ENCODE measurements around the gene LONRF2. TPM values are rescaled to one million over a fixed set of nuclear protein-coding genes. Genes with fewer than 3 reads are reported as not detected.

The LONRF2 gene
- total RNA-seq, 1 experiment from 2014 or later = 1.6 TPM

DNA sequence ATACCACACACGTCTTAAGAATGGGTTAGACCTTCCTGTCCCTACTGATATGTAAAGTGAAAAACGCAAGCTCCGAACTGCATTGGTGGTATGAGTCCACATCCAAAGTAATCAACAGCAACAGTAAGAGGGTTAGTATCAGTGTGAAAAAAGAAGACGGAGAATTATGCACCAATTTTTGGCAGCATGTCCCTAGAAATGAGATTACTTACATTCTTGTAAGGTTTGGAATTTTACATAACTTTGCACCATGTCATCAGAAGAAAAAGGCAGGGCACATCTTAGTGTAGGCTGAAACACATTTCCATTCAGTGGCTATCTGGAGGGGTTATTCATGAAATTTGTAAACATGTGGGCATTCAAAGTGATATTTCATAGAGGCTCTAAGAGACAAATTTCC is 88.2 kb downstream of the LONRF2 start:
- no peaks in the 10 kb centered on the region for H3K4me1 ChIP-seq (ENCODE audit: control insufficient read depth in 1 of 2, insufficient read depth in 2 of 2, low read length in 2 of 2)
- H3K79me2 ChIP-seq (ENCODE audit: insufficient read depth, low read length) = no peaks in the 10 kb centered on the region
- no TSS peak for BruUV-seq (replicated peaks)

More for the DNA sequence above, 88.2 kb downstream of the LONRF2 start:
- H3K27me3 ChIP-seq (ENCODE audit: insufficient read depth, low read length) = no peaks in the 10 kb centered on the region
- CTCF ChIA-PET = no interaction called here
- H3K4me2 ChIP-seq (ENCODE audit: low read length) = no peak overlapping the region
- DNase-seq (ENCODE audit: low read depth, low spot score) (no peak), ATAC-seq (no peak)
- no peak overlapping the region for H2AFZ ChIP-seq (ENCODE audit: low read depth, low read length, poor library complexity, severe bottlenecking)
- no peak overlapping the region for H3K27ac ChIP-seq (ENCODE audit: low read depth, low read length)
- POLR2A ChIA-PET = no interaction called here
- H3K4me3 ChIP-seq (replicated peaks in 1 of 2; ENCODE audit: low read depth in 1 of 2, low read length in 2 of 2) = no peak overlapping the region
- intact Hi-C loops (cut with micrococcal nuclease) = no loop called here
- RAD21 ChIA-PET (ENCODE audit: low non-redundant PET in 1 of 2, low total read pairs in 2 of 2, uncharacterized antibody in 2 of 2, unreplicated experiment in 2 of 2) = no interaction called here
- no peaks in the 10 kb centered on the region for H3K9me3 ChIP-seq (ENCODE audit: control insufficient read depth in 1 of 2, insufficient read depth in 1 of 2, low read depth in 1 of 2, low read length in 2 of 2)
- H3K36me3 ChIP-seq (ENCODE audit: control insufficient read depth in 1 of 2, insufficient read depth in 2 of 2, low read length in 2 of 2) = no peaks in the 10 kb centered on the region
- TF ChIP-seq EZH2phosphoT487 (IDR thresholded peaks at IDR 0.05; ENCODE audit: borderline replicate concordance) = no peak
- TF ChIP-seq FOSL1 (IDR thresholded peaks at IDR 0.05; ENCODE audit: low read depth) = no peak
- TF ChIP-seq EZH2 (IDR thresholded peaks at IDR 0.05) = no peak
- TF ChIP-seq, protein P1, sequence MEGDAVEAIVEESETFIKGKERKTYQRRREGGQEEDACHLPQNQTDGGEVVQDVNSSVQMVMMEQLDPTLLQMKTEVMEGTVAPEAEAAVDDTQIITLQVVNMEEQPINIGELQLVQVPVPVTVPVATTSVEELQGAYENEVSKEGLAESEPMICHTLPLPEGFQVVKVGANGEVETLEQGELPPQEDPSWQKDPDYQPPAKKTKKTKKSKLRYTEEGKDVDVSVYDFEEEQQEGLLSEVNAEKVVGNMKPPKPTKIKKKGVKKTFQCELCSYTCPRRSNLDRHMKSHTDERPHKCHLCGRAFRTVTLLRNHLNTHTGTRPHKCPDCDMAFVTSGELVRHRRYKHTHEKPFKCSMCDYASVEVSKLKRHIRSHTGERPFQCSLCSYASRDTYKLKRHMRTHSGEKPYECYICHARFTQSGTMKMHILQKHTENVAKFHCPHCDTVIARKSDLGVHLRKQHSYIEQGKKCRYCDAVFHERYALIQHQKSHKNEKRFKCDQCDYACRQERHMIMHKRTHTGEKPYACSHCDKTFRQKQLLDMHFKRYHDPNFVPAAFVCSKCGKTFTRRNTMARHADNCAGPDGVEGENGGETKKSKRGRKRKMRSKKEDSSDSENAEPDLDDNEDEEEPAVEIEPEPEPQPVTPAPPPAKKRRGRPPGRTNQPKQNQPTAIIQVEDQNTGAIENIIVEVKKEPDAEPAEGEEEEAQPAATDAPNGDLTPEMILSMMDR (IDR thresholded peaks at IDR 0.05 in 2 of 3, conservative IDR thresholded peaks at IDR 0.05 in 1 of 3; ENCODE audit: borderline replicate concordance in 1 of 3, insufficient read depth in 1 of 3, low read depth in 2 of 3, low read length in 2 of 3) = no peak
- no peak for TF ChIP-seq ELF1 (IDR thresholded peaks at IDR 0.05; ENCODE audit: borderline replicate concordance, low read depth)
- TF ChIP-seq JUND (IDR thresholded peaks at IDR 0.05) = no peak
- TF ChIP-seq, protein P2, sequence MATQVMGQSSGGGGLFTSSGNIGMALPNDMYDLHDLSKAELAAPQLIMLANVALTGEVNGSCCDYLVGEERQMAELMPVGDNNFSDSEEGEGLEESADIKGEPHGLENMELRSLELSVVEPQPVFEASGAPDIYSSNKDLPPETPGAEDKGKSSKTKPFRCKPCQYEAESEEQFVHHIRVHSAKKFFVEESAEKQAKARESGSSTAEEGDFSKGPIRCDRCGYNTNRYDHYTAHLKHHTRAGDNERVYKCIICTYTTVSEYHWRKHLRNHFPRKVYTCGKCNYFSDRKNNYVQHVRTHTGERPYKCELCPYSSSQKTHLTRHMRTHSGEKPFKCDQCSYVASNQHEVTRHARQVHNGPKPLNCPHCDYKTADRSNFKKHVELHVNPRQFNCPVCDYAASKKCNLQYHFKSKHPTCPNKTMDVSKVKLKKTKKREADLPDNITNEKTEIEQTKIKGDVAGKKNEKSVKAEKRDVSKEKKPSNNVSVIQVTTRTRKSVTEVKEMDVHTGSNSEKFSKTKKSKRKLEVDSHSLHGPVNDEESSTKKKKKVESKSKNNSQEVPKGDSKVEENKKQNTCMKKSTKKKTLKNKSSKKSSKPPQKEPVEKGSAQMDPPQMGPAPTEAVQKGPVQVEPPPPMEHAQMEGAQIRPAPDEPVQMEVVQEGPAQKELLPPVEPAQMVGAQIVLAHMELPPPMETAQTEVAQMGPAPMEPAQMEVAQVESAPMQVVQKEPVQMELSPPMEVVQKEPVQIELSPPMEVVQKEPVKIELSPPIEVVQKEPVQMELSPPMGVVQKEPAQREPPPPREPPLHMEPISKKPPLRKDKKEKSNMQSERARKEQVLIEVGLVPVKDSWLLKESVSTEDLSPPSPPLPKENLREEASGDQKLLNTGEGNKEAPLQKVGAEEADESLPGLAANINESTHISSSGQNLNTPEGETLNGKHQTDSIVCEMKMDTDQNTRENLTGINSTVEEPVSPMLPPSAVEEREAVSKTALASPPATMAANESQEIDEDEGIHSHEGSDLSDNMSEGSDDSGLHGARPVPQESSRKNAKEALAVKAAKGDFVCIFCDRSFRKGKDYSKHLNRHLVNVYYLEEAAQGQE (IDR thresholded peaks at IDR 0.05; ENCODE audit: low read depth) = no peak
- TF ChIP-seq SRF (IDR thresholded peaks at IDR 0.05; ENCODE audit: low read depth) = no peak
- no peak for TF ChIP-seq SIN3A (IDR thresholded peaks at IDR 0.05; ENCODE audit: low read depth)
- TF ChIP-seq POLR2AphosphoS5 (IDR thresholded peaks at IDR 0.05; ENCODE audit: low read depth, low read length) = no peak
- no peak for TF ChIP-seq POLR2A (IDR thresholded peaks at IDR 0.05; ENCODE audit: borderline replicate concordance, extremely low read depth, insufficient read depth, insufficient read length)
- H3K9me2 ChIP-seq (ENCODE audit: insufficient read depth) = no peaks in the 10 kb centered on the region
- no peaks in the 10 kb centered on the region for H4K20me1 ChIP-seq (ENCODE audit: insufficient read depth)
- no peak overlapping the region for H3K9ac ChIP-seq (ENCODE audit: low read length)

Measured in HCT116 (cell line).